ENCODE results near the gene NR1D1. TPM values are rescaled to one million over a fixed set of nuclear protein-coding genes. Genes with fewer than 3 reads are reported as not detected.
A peak's percentile ranks its signal among the peaks of the same experiment; 100 is the strongest.

Gene NR1D1
- polyA plus RNA-seq, 1 donor, result 5.7 TPM

- DNase-seq (ENCODE audit: low read depth), result peak; percentile 94
Measured at GRCh38 chr17:40111221-40112128, 11.1 kb upstream of the NR1D1 start.

- DNase-seq (ENCODE audit: low read depth), result no peak
Measured at GRCh38 chr17:40110026-40110845, 9.8 kb upstream of the NR1D1 start.

GRCh38 chr17:40108970-40109824, 8.8 kb upstream of the NR1D1 start:
- no peak for DNase-seq (ENCODE audit: low read depth)

GRCh38 chr17:40107522-40108174, 7.3 kb upstream of the NR1D1 start:
- no peak for DNase-seq (ENCODE audit: low read depth)

GRCh38 chr17:40106760-40107521, 6.6 kb upstream of the NR1D1 start:
- DNase-seq (ENCODE audit: low read depth), result no peak

GRCh38 chr17:40105861-40106759, 5.7 kb upstream of the NR1D1 start:
- no peak for DNase-seq (ENCODE audit: low read depth)

- no peak for DNase-seq (ENCODE audit: low read depth)
Measured at GRCh38 chr17:40104594-40105486, 4.5 kb upstream of the NR1D1 start.

GRCh38 chr17:40103688-40104087, 3.3 kb upstream of the NR1D1 start:
- DNase-seq (ENCODE audit: low read depth), result no peak

- no peak for DNase-seq (ENCODE audit: low read depth)
Measured at GRCh38 chr17:40103071-40103661, 2.8 kb upstream of the NR1D1 start.

- DNase-seq (ENCODE audit: low read depth), result no peak
Measured at GRCh38 chr17:40101367-40102210, 1.2 kb upstream of the NR1D1 start.

- DNase-seq (ENCODE audit: low read depth), result peak; percentile 83
Measured at GRCh38 chr17:40100669-40101366, 429 bp upstream of the NR1D1 start.

GRCh38 chr17:40099619-40100418, 570 bp downstream of the NR1D1 start:
- DNase-seq (ENCODE audit: low read depth), result no peak

GRCh38 chr17:40098846-40099618, 1.4 kb downstream of the NR1D1 start:
- no peak for DNase-seq (ENCODE audit: low read depth)

GRCh38 chr17:40097931-40098845, 2.2 kb downstream of the NR1D1 start:
- DNase-seq (ENCODE audit: low read depth), result no peak
